ENCODE results near the gene LRRC55. TPM values are rescaled to one million over a fixed set of nuclear protein-coding genes. Genes with fewer than 3 reads are reported as not detected.

The LRRC55 gene
- total RNA-seq, 1 donor from 2014 or later: 29.0 TPM

DNA sequence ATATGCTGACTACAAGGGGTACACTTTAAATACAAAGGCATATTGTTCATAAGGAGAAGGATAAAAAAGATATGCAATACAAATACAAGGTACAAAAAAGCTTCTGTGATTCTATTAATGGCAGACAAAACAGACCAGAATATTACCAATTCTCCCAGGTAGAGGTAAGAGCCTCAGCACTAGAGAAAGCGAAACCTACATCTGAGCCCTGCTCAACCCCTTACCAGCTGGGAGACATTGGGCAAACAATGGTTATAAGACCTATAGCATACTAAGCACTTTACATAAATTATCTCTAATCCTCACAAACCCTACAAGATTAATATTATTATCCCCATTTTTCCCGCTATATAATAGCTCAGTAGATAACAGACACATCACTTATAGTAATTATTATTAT is 41.2 kb upstream of the LRRC55 start:
- no peak for DNase-seq
- Mint-ChIP-seq H3K9me3 (ENCODE audit: unreplicated experiment) (no peaks in the 10 kb centered on the region), H3K4me3 (ENCODE audit: unreplicated experiment) (no peak overlapping the region), H3K27ac (ENCODE audit: unreplicated experiment) (no peak overlapping the region), H3K36me3 (ENCODE audit: unreplicated experiment) (no peaks in the 10 kb centered on the region), H3K27me3 (ENCODE audit: unreplicated experiment) (peaks cover 2% of the 10 kb centered on the region), H3K4me1 (ENCODE audit: low read depth, unreplicated experiment) (no peaks in the 10 kb centered on the region)
- TF ChIP-seq, protein P1, sequence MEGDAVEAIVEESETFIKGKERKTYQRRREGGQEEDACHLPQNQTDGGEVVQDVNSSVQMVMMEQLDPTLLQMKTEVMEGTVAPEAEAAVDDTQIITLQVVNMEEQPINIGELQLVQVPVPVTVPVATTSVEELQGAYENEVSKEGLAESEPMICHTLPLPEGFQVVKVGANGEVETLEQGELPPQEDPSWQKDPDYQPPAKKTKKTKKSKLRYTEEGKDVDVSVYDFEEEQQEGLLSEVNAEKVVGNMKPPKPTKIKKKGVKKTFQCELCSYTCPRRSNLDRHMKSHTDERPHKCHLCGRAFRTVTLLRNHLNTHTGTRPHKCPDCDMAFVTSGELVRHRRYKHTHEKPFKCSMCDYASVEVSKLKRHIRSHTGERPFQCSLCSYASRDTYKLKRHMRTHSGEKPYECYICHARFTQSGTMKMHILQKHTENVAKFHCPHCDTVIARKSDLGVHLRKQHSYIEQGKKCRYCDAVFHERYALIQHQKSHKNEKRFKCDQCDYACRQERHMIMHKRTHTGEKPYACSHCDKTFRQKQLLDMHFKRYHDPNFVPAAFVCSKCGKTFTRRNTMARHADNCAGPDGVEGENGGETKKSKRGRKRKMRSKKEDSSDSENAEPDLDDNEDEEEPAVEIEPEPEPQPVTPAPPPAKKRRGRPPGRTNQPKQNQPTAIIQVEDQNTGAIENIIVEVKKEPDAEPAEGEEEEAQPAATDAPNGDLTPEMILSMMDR (IDR thresholded peaks at IDR 0.05; ENCODE audit: partially characterized antibody, unreplicated experiment): no peak

GRCh38 chr11:57143459-57143858 is 38.3 kb upstream of the LRRC55 start:
- Mint-ChIP-seq H3K27me3 (ENCODE audit: unreplicated experiment) (peaks cover 6% of the 10 kb centered on the region), H3K27ac (ENCODE audit: unreplicated experiment) (no peak overlapping the region), H3K4me3 (ENCODE audit: unreplicated experiment) (no peak overlapping the region), H3K4me1 (ENCODE audit: low read depth, unreplicated experiment) (no peaks in the 10 kb centered on the region), H3K36me3 (ENCODE audit: unreplicated experiment) (no peaks in the 10 kb centered on the region), H3K9me3 (ENCODE audit: unreplicated experiment) (no peaks in the 10 kb centered on the region)
- DNase-seq: no peak
- TF ChIP-seq, protein P1 (IDR thresholded peaks at IDR 0.05; ENCODE audit: partially characterized antibody, unreplicated experiment): no peak

- H3K27ac Mint-ChIP-seq (ENCODE audit: unreplicated experiment): no peak overlapping the region
- no peak overlapping the region for H3K4me3 Mint-ChIP-seq (ENCODE audit: unreplicated experiment)
- H3K27me3 Mint-ChIP-seq (ENCODE audit: unreplicated experiment): peaks cover 7% of the 10 kb centered on the region
- H3K4me1 Mint-ChIP-seq (ENCODE audit: low read depth, unreplicated experiment): no peaks in the 10 kb centered on the region
- DNase-seq: no peak
- no peaks in the 10 kb centered on the region for H3K36me3 Mint-ChIP-seq (ENCODE audit: unreplicated experiment)
- H3K9me3 Mint-ChIP-seq (ENCODE audit: unreplicated experiment): no peaks in the 10 kb centered on the region
- TF ChIP-seq, protein P1 (IDR thresholded peaks at IDR 0.05; ENCODE audit: partially characterized antibody, unreplicated experiment): no peak
Measured at GRCh38 chr11:57144075-57144474, 37.7 kb upstream of the LRRC55 start.

GRCh38 chr11:57144531-57145320 is 37.0 kb upstream of the LRRC55 start:
- Mint-ChIP-seq H3K4me3 (ENCODE audit: unreplicated experiment) (no peak overlapping the region), H3K27ac (ENCODE audit: unreplicated experiment) (no peak overlapping the region), H3K4me1 (ENCODE audit: low read depth, unreplicated experiment) (no peaks in the 10 kb centered on the region), H3K9me3 (ENCODE audit: unreplicated experiment) (no peaks in the 10 kb centered on the region), H3K36me3 (ENCODE audit: unreplicated experiment) (no peaks in the 10 kb centered on the region), H3K27me3 (ENCODE audit: unreplicated experiment) (peaks cover 7% of the 10 kb centered on the region)
- no peak for DNase-seq
- TF ChIP-seq, protein P1 (IDR thresholded peaks at IDR 0.05; ENCODE audit: partially characterized antibody, unreplicated experiment): no peak

GRCh38 chr11:57146301-57146700 is 35.5 kb upstream of the LRRC55 start:
- no peak for DNase-seq
- H3K4me1 Mint-ChIP-seq (ENCODE audit: low read depth, unreplicated experiment): no peaks in the 10 kb centered on the region
- no peaks in the 10 kb centered on the region for H3K36me3 Mint-ChIP-seq (ENCODE audit: unreplicated experiment)
- peaks cover 7% of the 10 kb centered on the region for H3K27me3 Mint-ChIP-seq (ENCODE audit: unreplicated experiment)
- no peaks in the 10 kb centered on the region for H3K9me3 Mint-ChIP-seq (ENCODE audit: unreplicated experiment)
- no peak overlapping the region for H3K27ac Mint-ChIP-seq (ENCODE audit: unreplicated experiment)
- TF ChIP-seq, protein P1 (IDR thresholded peaks at IDR 0.05; ENCODE audit: partially characterized antibody, unreplicated experiment): no peak
- H3K4me3 Mint-ChIP-seq (ENCODE audit: unreplicated experiment): no peak overlapping the region
